Inferior parietal cortex (tissue), 1 donor: ENCODE measurements around the gene KCNH6.

ENCODE experiments used
- DNase-seq: peaks from one replicate; pipeline ENCODE4 v3.0.0-alpha.2; 2016; ENCODE audit errors: extremely low spot score

KCNH6 gene

GRCh38 chr17:63486317-63487013 lies 36.7 kb upstream of the KCNH6 start:
- DNase-seq = no peak

- DNase-seq = no peak
Measured at GRCh38 chr17:63487014-63487339, 36.2 kb upstream of the KCNH6 start.

- DNase-seq = no peak
Measured at GRCh38 chr17:63488851-63489250, 34.3 kb upstream of the KCNH6 start.

- DNase-seq = no peak
Measured at GRCh38 chr17:63489291-63489690, 33.9 kb upstream of the KCNH6 start.

- no peak for DNase-seq
Measured at GRCh38 chr17:63490329-63490728, 32.8 kb upstream of the KCNH6 start.

GRCh38 chr17:63490858-63491400 lies 32.2 kb upstream of the KCNH6 start:
- DNase-seq = no peak

GRCh38 chr17:63491413-63491812 lies 31.7 kb upstream of the KCNH6 start:
- no peak for DNase-seq

- no peak for DNase-seq
Measured at GRCh38 chr17:63491977-63492618, 31.1 kb upstream of the KCNH6 start.

GRCh38 chr17:63492940-63493339 lies 30.2 kb upstream of the KCNH6 start:
- no peak for DNase-seq

GRCh38 chr17:63493411-63493810 lies 29.7 kb upstream of the KCNH6 start:
- no peak for DNase-seq

- DNase-seq = no peak
Measured at GRCh38 chr17:63494300-63494928, 28.7 kb upstream of the KCNH6 start.

GRCh38 chr17:63495491-63495890 lies 27.7 kb upstream of the KCNH6 start:
- DNase-seq = no peak

- DNase-seq = no peak
Measured at GRCh38 chr17:63496177-63496576, 27.0 kb upstream of the KCNH6 start.

GRCh38 chr17:63496663-63497400 lies 26.3 kb upstream of the KCNH6 start:
- no peak for DNase-seq

GRCh38 chr17:63497708-63498483 lies 25.3 kb upstream of the KCNH6 start:
- no peak for DNase-seq

- no peak for DNase-seq
Measured at GRCh38 chr17:63498626-63499195, 24.4 kb upstream of the KCNH6 start.

- no peak for DNase-seq
Measured at GRCh38 chr17:63500543-63501390, 22.4 kb upstream of the KCNH6 start.

- no peak for DNase-seq
Measured at GRCh38 chr17:63503341-63503705, 19.8 kb upstream of the KCNH6 start.

GRCh38 chr17:63504261-63504660 lies 18.9 kb upstream of the KCNH6 start:
- no peak for DNase-seq

- DNase-seq = no peak
Measured at GRCh38 chr17:63505341-63505740, 17.8 kb upstream of the KCNH6 start.
